Stomach (tissue), 9 donors: Measurements from ENCODE around the gene INPP4B. TPM values are rescaled to one million over a fixed set of nuclear protein-coding genes. Genes with fewer than 3 reads are reported as not detected.

Experiments used
- DNase-seq, 2 donors: peaks; one replicate each; pipeline versions ENCODE4 v3.0.0 to v3.0.0-alpha.2; 2013 to 2019
- H3K27ac ChIP-seq, 5 donors: fragments of 200-600 bp in 4 of 5; sonication (generic) in 4 of 5; one replicate each; pipeline ENCODE4 v1.5.1; 2013 to 2019; ENCODE audit warnings: mild to moderate bottlenecking in 1 of 5, moderate library complexity in 1 of 5
- H3K27me3 ChIP-seq, 3 donors: fragments of 200-600 bp; sonication (generic); one replicate each; pipeline ENCODE4 v1.5.1; 2017 to 2019; ENCODE audit warnings: mixed run types in 1 of 3
- H3K36me3 ChIP-seq, 4 donors: fragments of 200-600 bp; sonication (generic); 1 replicate in 3 of 4; 2 replicates in 1 of 4; pipeline ENCODE4 v1.5.1; 2016 to 2019
- H3K4me1 ChIP-seq, 4 donors: fragments of 200-600 bp; sonication (generic); one replicate each; pipeline ENCODE4 v1.5.1; 2016 to 2019
- H3K4me3 ChIP-seq, 4 donors: fragments of 200-600 bp; sonication (generic) in 3 of 4; one replicate each; pipeline ENCODE4 v1.5.1; 2016 to 2019; ENCODE audit warnings: mild to moderate bottlenecking in 1 of 4
- H3K9me3 ChIP-seq, 4 donors: fragments of 200-600 bp; sonication (generic); one replicate each; pipeline ENCODE4 v1.5.1; 2016 to 2019
- CTCF ChIP-seq, 7 experiments: fragments of 450-650 bp in 4 of 7; fragments of 200-600 bp in 3 of 7; sonication (generic) in 3 of 7; IDR thresholded peaks; one replicate each; pipeline ENCODE4 v1.5.1; 2016 to 2019; ENCODE audit warnings: antibody characterized with exemption in 7 of 7, control low read depth in 2 of 7, mild to moderate bottlenecking in 1 of 7
- EP300 ChIP-seq: sonication (generic); formaldehyde crosslinking; IDR thresholded peaks from one replicate; pipeline ENCODE4 v1.6.1; 2017; ENCODE audit warnings: antibody characterized with exemption
- POLR2A ChIP-seq, 4 donors: fragments of 450-650 bp; IDR thresholded peaks; one replicate each; pipeline ENCODE4 v1.6.1; 2016; ENCODE audit warnings: antibody characterized with exemption in 4 of 4, control low read depth in 2 of 4, mild to moderate bottlenecking in 1 of 4, moderate library complexity in 1 of 4
- POLR2AphosphoS5 ChIP-seq, 3 donors: sonication (generic); formaldehyde crosslinking; IDR thresholded peaks; one replicate each; pipeline ENCODE4 v1.6.1; 2016; ENCODE audit warnings: antibody characterized with exemption in 3 of 3
- WGBS, 5 donors: extraction: QIAGEN DNeasy Blood & Tissue Kit in 3 of 5; methylation state at CpG; one replicate each; pipeline versions ENCODE4 v1.1.5 to v1.1.7; 2013 to 2018; 5-methylcytosine and 5-hydroxymethylcytosine counted together
- intact Hi-C: fragments of 100-400 bp; cut with DNase I; formaldehyde crosslinking; loops from one replicate; pipeline ENCODE4 v1.15.1; 2023; ENCODE audit warnings: low total_unique reads
- polyA plus RNA-seq, 3 donors: library from polyadenylated mRNA; stranded (reverse); fragments of 200-250 nt; gene quantifications; one replicate each; pipeline ENCODE4 v1.2.3, GENCODE V29; 2013
- total RNA-seq, 5 donors: library from RNA; depleted of rRNA; stranded (reverse); fragments of >200 nt; gene quantifications; one replicate each; pipeline versions ENCODE4 v1.1.0 to v1.2.3, GENCODE V29; 2014 to 2016
- donor health status: healthy with polysubstance abuse.
- donor health status: Bipolar disorder and iron deficiency.
- donor health status: healthy.

Gene INPP4B
- total and polyA plus RNA-seq, 8 donors: 1.4 to 96.9 (median 11.7) TPM

- Histone ChIP-seq H3K9me3 (no peaks in the 10 kb centered on the region), H3K36me3 (no peaks in the 10 kb centered on the region), H3K4me3 (no peak overlapping the region), H3K4me1 (no peaks in the 10 kb centered on the region), H3K27me3 (no peaks in the 10 kb centered on the region), H3K27ac (no peak overlapping the region)
- intact Hi-C loops: no loop called here
- DNase-seq: no peak
- 71 to 97% (median 85%) methylated on average over 4 of the region's 4 CpGs for WGBS, 5 donors
- no peak for TF ChIP-seq POLR2AphosphoS5 (IDR thresholded peaks at IDR 0.05)
- no peak for TF ChIP-seq CTCF (IDR thresholded peaks at IDR 0.05)
- no peak for TF ChIP-seq EP300
- TF ChIP-seq POLR2A (IDR thresholded peaks at IDR 0.05): no peak
Observed at GRCh38 chr4:142393127-142393526, 453.0 kb downstream of the INPP4B start.

GRCh38 chr4:142386856-142387255, 459.2 kb downstream of the INPP4B start:
- DNase-seq: no peak
- Histone ChIP-seq H3K4me3 (no peak overlapping the region), H3K36me3 (no peaks in the 10 kb centered on the region), H3K9me3 (no peaks in the 10 kb centered on the region), H3K27ac (no peak overlapping the region), H3K4me1 (no peaks in the 10 kb centered on the region), H3K27me3 (no peaks in the 10 kb centered on the region)
- WGBS, 5 donors: 78 to 88% (median 83%) methylated on average over 6 of the region's 6 CpGs
- TF ChIP-seq POLR2AphosphoS5 (IDR thresholded peaks at IDR 0.05) (no peak), CTCF (IDR thresholded peaks at IDR 0.05) (no peak), POLR2A (IDR thresholded peaks at IDR 0.05) (no peak), EP300 (no peak)
- intact Hi-C loops: no loop called here

- H3K27me3 ChIP-seq: no peaks in the 10 kb centered on the region
- no peak overlapping the region for H3K4me3 ChIP-seq
- TF ChIP-seq EP300 (no peak), POLR2A (IDR thresholded peaks at IDR 0.05) (no peak), POLR2AphosphoS5 (IDR thresholded peaks at IDR 0.05) (no peak), CTCF (IDR thresholded peaks at IDR 0.05) (no peak)
- H3K36me3 ChIP-seq: no peaks in the 10 kb centered on the region
- WGBS, 5 donors: 92 to 97% (median 95%) methylated on average over 8 of the region's 8 CpGs
- no peaks in the 10 kb centered on the region for H3K9me3 ChIP-seq
- intact Hi-C loops: no loop called here
- no peaks in the 10 kb centered on the region for H3K4me1 ChIP-seq
- no peak for DNase-seq
- H3K27ac ChIP-seq: no peak overlapping the region
Observed at GRCh38 chr4:142386449-142386848, 459.7 kb downstream of the INPP4B start.

- no peak for TF ChIP-seq POLR2A (IDR thresholded peaks at IDR 0.05)
- no peak for TF ChIP-seq EP300
- no peak for TF ChIP-seq POLR2AphosphoS5 (IDR thresholded peaks at IDR 0.05)
- no peak for TF ChIP-seq CTCF (IDR thresholded peaks at IDR 0.05)
- Histone ChIP-seq H3K9me3 (no peaks in the 10 kb centered on the region), H3K27me3 (no peaks in the 10 kb centered on the region), H3K36me3 (no peaks in the 10 kb centered on the region), H3K4me3 (no peak overlapping the region), H3K27ac (no peak overlapping the region), H3K4me1 (peaks cover 0 to 9% (median 5%) of the 10 kb centered on the region in 4 donors)
- no peak for DNase-seq
- 89 to 95% (median 91%) methylated on average over 4 of the region's 4 CpGs for WGBS, 5 donors
- intact Hi-C loops: no loop called here
Observed at GRCh38 chr4:142383800-142384470, 462.2 kb downstream of the INPP4B start.
